ENCODE data around the gene GAPVD1.

Gene GAPVD1

DNA sequence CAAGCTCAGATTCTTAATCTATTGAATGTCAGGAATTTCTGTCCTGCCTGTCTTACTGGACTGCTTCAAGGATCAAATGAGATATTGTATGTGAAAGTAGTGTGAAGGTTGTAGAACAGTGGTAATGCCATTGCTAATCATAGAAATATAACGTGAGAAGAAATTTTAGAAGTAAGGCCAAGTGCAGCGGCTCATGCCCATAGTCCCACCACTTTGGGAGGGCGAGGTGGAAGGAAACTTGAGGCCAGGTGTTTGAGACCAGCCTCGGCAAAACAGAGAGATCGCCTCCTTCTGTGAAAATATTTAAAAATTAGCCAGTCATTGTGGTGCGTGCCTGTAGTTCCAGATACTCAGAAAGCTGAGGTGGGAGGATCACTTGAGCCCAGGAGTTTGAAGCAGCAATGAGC is 15.4 kb upstream of the GAPVD1 start:
- Histone ChIP-seq H3K27me3 (ENCODE audit: insufficient read depth, poor library complexity, severe bottlenecking) (no peaks in the 10 kb centered on the region), H3K4me3 (replicated peaks; ENCODE audit: insufficient read depth, low read length) (no peak overlapping the region), H3K27ac (replicated peaks) (no peak overlapping the region)
- TF ChIP-seq SPI1 (IDR thresholded peaks at IDR 0.05; ENCODE audit: borderline replicate concordance, low read depth): no peak
- TF ChIP-seq, protein P1, sequence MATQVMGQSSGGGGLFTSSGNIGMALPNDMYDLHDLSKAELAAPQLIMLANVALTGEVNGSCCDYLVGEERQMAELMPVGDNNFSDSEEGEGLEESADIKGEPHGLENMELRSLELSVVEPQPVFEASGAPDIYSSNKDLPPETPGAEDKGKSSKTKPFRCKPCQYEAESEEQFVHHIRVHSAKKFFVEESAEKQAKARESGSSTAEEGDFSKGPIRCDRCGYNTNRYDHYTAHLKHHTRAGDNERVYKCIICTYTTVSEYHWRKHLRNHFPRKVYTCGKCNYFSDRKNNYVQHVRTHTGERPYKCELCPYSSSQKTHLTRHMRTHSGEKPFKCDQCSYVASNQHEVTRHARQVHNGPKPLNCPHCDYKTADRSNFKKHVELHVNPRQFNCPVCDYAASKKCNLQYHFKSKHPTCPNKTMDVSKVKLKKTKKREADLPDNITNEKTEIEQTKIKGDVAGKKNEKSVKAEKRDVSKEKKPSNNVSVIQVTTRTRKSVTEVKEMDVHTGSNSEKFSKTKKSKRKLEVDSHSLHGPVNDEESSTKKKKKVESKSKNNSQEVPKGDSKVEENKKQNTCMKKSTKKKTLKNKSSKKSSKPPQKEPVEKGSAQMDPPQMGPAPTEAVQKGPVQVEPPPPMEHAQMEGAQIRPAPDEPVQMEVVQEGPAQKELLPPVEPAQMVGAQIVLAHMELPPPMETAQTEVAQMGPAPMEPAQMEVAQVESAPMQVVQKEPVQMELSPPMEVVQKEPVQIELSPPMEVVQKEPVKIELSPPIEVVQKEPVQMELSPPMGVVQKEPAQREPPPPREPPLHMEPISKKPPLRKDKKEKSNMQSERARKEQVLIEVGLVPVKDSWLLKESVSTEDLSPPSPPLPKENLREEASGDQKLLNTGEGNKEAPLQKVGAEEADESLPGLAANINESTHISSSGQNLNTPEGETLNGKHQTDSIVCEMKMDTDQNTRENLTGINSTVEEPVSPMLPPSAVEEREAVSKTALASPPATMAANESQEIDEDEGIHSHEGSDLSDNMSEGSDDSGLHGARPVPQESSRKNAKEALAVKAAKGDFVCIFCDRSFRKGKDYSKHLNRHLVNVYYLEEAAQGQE (IDR thresholded peaks at IDR 0.05; ENCODE audit: insufficient replicate concordance, low read depth): no peak
- TF ChIP-seq, protein P2, sequence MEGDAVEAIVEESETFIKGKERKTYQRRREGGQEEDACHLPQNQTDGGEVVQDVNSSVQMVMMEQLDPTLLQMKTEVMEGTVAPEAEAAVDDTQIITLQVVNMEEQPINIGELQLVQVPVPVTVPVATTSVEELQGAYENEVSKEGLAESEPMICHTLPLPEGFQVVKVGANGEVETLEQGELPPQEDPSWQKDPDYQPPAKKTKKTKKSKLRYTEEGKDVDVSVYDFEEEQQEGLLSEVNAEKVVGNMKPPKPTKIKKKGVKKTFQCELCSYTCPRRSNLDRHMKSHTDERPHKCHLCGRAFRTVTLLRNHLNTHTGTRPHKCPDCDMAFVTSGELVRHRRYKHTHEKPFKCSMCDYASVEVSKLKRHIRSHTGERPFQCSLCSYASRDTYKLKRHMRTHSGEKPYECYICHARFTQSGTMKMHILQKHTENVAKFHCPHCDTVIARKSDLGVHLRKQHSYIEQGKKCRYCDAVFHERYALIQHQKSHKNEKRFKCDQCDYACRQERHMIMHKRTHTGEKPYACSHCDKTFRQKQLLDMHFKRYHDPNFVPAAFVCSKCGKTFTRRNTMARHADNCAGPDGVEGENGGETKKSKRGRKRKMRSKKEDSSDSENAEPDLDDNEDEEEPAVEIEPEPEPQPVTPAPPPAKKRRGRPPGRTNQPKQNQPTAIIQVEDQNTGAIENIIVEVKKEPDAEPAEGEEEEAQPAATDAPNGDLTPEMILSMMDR (IDR thresholded peaks at IDR 0.05; ENCODE audit: insufficient read depth, low read length): no peak
- TF ChIP-seq GABPA (IDR thresholded peaks at IDR 0.05; ENCODE audit: low read depth): no peak
- no peak for TF ChIP-seq POLR2AphosphoS5 (IDR thresholded peaks at IDR 0.05; ENCODE audit: low read depth)
- no peak for DNase-seq (ENCODE audit: low read depth in 1 of 2, low spot score in 1 of 2)

DNA sequence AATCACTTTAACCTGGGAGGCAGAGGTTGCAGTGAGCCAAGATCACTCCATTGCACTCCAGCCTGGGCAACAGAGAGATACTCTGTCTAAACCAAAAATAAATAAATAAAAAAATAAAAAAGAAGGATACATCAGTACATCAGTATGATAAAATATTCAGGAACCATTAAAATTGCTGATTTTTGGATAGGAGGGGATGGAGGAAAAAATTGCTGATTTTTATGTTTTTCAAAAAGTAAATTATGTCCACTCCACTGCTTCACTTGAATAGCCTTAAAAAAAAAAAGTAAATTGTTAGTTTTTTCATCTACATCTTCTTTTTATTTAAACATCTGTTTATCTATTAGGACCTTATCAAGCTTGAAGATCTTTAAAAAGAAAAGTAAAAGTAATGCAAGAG is 7.4 kb upstream of the GAPVD1 start:
- no peak overlapping the region for H3K4me3 ChIP-seq (replicated peaks; ENCODE audit: insufficient read depth, low read length)
- no peaks in the 10 kb centered on the region for H3K27me3 ChIP-seq (ENCODE audit: insufficient read depth, poor library complexity, severe bottlenecking)
- H3K27ac ChIP-seq (replicated peaks): no peak overlapping the region
- TF ChIP-seq, protein P2 (IDR thresholded peaks at IDR 0.05; ENCODE audit: insufficient read depth, low read length): no peak
- no peak for DNase-seq (ENCODE audit: low read depth in 1 of 2, low spot score in 1 of 2)

DNA sequence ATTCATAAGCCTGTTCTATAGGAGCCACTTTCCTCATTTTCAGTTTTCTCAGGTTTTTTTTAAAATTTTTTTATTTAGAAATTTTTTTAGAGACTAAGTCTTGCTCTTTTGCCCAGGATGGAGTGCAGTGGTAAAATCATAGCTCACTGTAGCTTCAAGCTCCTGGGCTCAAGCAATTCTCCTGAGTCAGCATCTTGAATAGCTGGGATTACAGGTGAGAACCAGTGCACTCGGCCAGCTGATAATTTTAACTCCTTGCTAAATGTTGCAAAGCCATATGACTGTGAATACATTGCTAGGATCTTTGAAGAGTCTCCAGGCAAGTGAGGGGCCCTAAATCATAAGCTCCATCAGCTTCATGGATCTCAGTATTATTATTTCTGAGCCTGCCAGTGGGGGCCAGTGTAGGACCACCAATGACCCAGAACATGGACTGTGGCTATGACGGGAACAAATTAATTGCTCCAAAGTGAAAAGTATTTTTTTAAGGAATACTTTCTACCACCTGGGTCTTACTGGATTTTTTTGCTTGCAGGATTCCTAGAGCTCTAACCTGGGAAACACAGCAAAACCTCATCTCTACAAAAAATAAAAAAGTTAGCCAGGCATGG is 5.7 kb upstream of the GAPVD1 start:
- no peak overlapping the region for H3K4me3 ChIP-seq (replicated peaks; ENCODE audit: insufficient read depth, low read length)
- H3K27ac ChIP-seq (replicated peaks): no peak overlapping the region
- no peak for TF ChIP-seq POLR2AphosphoS5 (IDR thresholded peaks at IDR 0.05; ENCODE audit: low read depth)
- TF ChIP-seq, protein P1 (IDR thresholded peaks at IDR 0.05; ENCODE audit: insufficient replicate concordance, low read depth): no peak
- TF ChIP-seq, protein P2 (IDR thresholded peaks at IDR 0.05; ENCODE audit: insufficient read depth, low read length): no peak
- TF ChIP-seq GABPA (IDR thresholded peaks at IDR 0.05; ENCODE audit: low read depth): no peak
- TF ChIP-seq SPI1 (IDR thresholded peaks at IDR 0.05; ENCODE audit: borderline replicate concordance, low read depth): no peak
- DNase-seq (ENCODE audit: low read depth in 1 of 2, low spot score in 1 of 2): peak in 1 of 2 experiments; percentile 20
- H3K27me3 ChIP-seq (ENCODE audit: insufficient read depth, poor library complexity, severe bottlenecking): no peaks in the 10 kb centered on the region

DNA sequence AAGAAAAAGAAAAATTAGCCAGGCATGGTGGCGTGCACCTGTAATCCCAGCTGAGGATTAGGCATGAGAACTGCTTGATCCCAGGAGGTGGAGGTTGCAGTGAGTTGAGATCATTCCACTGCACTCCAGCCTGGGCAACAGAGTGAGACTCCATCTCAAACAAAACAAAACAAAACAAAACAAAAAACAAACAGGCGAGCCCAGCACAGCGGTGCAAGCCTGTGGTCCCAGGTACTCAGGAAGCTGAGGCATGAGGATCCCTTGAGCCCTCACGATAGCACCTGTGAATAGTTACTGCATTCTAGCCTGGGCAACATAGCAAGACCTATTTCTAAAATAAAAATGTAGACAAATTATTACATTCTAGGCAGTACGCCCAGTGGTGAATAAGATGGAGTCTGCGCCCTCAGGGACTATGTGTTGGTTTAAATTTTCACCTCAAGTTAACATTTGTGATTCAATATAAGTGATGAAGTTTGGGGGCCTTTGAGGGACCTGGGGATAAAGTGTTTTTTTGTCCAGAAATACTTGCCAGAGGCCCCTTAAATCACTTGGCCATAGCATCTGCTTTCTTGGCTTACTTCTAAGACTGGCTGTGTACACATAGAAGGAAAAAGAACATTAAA is 3.4 kb upstream of the GAPVD1 start:
- H3K4me3 ChIP-seq (replicated peaks; ENCODE audit: insufficient read depth, low read length): no peak overlapping the region
- TF ChIP-seq GABPA (IDR thresholded peaks at IDR 0.05; ENCODE audit: low read depth): no peak
- no peak for TF ChIP-seq SPI1 (IDR thresholded peaks at IDR 0.05; ENCODE audit: borderline replicate concordance, low read depth)
- TF ChIP-seq, protein P1 (IDR thresholded peaks at IDR 0.05; ENCODE audit: insufficient replicate concordance, low read depth): no peak
- TF ChIP-seq POLR2AphosphoS5 (IDR thresholded peaks at IDR 0.05; ENCODE audit: low read depth): no peak
- TF ChIP-seq, protein P2 (IDR thresholded peaks at IDR 0.05; ENCODE audit: insufficient read depth, low read length): no peak
- no peak for DNase-seq (ENCODE audit: low read depth in 1 of 2, low spot score in 1 of 2)
- H3K27me3 ChIP-seq (ENCODE audit: insufficient read depth, poor library complexity, severe bottlenecking): no peaks in the 10 kb centered on the region
- H3K27ac ChIP-seq (replicated peaks): peak overlapping the region; percentile 89
